HEK293T (cell line): ENCODE data around the gene PCNX3.

Experiments
- CTCF ChIA-PET: fragments of 350-600 bp; formaldehyde crosslinking; extraction: SDS; loops from one replicate; lab custom pipeline; 2021; ENCODE audit warnings: antibody characterized with exemption, inconsistent platforms; lab: Yijun Ruan, JAX
- POLR2A ChIA-PET: fragments of 350-600 bp; formaldehyde crosslinking; extraction: SDS; loops from one replicate; lab custom pipeline; 2020; ENCODE audit warnings: antibody characterized with exemption, inconsistent platforms; lab: Yijun Ruan, JAX
- DNase-seq: peaks from one replicate; pipeline ENCODE4 v3.0.0; 2012; ENCODE audit warnings: mixed read lengths; ENCODE audit errors: extremely low spot score
- ARNT ChIP-seq: fragments of 450-650 bp; IDR thresholded peaks from 2 replicates; pipeline ENCODE4 v1.6.1; 2017; ENCODE audit warnings: mild to moderate bottlenecking
- BHLHE40 ChIP-seq: fragments of 450-650 bp; IDR thresholded peaks from 2 replicates; pipeline ENCODE4 v1.6.1; 2016; ENCODE audit warnings: mild to moderate bottlenecking, moderate library complexity, borderline replicate concordance
- CTBP1 ChIP-seq: fragments of 450-650 bp; IDR thresholded peaks from 2 replicates; pipeline ENCODE4 v1.6.1; 2016; ENCODE audit warnings: borderline replicate concordance
- ELF4 ChIP-seq: fragments of 450-650 bp; IDR thresholded peaks from 2 replicates; pipeline ENCODE4 v1.6.1; 2017; ENCODE audit warnings: antibody characterized with exemption
- FOXA1 ChIP-seq: fragments of 450-650 bp; IDR thresholded peaks from 2 replicates; pipeline ENCODE4 v1.6.1; 2016; ENCODE audit warnings: mild to moderate bottlenecking
- FOXK2 ChIP-seq: fragments of 450-650 bp; IDR thresholded peaks from 2 replicates; pipeline ENCODE4 v1.6.1; 2016; ENCODE audit warnings: mild to moderate bottlenecking
- FOXM1 ChIP-seq: fragments of 450-650 bp; IDR thresholded peaks from 2 replicates; pipeline ENCODE4 v1.6.1; 2017; ENCODE audit warnings: mild to moderate bottlenecking, borderline replicate concordance
- HDGF ChIP-seq: fragments of 450-650 bp; IDR thresholded peaks from 2 replicates; pipeline ENCODE4 v1.6.1; 2017; ENCODE audit warnings: antibody characterized with exemption, borderline replicate concordance
- L3MBTL2 ChIP-seq: fragments of 450-650 bp; conservative IDR thresholded peaks from 2 replicates; pipeline ENCODE4 v1.6.1; 2016; ENCODE audit warnings: mild to moderate bottlenecking
- LEF1 ChIP-seq: fragments of 450-650 bp; IDR thresholded peaks from 2 replicates; pipeline ENCODE4 v1.6.1; 2017; ENCODE audit warnings: mild to moderate bottlenecking, borderline replicate concordance
- NFRKB ChIP-seq: fragments of 450-650 bp; IDR thresholded peaks from 2 replicates; pipeline ENCODE4 v1.6.1; 2016; ENCODE audit warnings: mild to moderate bottlenecking, moderate library complexity
- SP1 ChIP-seq: fragments of 450-650 bp; IDR thresholded peaks from 2 replicates; pipeline ENCODE4 v1.6.1; 2017
- SUZ12 ChIP-seq: fragments of 450-650 bp; IDR thresholded peaks from 2 replicates; pipeline ENCODE4 v1.6.1; 2016; ENCODE audit warnings: mild to moderate bottlenecking
- TARDBP ChIP-seq: fragments of 450-650 bp; IDR thresholded peaks from 2 replicates; pipeline ENCODE4 v1.6.1; 2016
- ZNF384 ChIP-seq: fragments of 450-650 bp; IDR thresholded peaks from 2 replicates; pipeline ENCODE4 v1.6.1; 2016
- TF ChIP-seq, protein P1 (sequence below): fragments of 450-650 bp; IDR thresholded peaks from 2 replicates; pipeline ENCODE4 v1.6.1; 2016

Gene PCNX3

DNA sequence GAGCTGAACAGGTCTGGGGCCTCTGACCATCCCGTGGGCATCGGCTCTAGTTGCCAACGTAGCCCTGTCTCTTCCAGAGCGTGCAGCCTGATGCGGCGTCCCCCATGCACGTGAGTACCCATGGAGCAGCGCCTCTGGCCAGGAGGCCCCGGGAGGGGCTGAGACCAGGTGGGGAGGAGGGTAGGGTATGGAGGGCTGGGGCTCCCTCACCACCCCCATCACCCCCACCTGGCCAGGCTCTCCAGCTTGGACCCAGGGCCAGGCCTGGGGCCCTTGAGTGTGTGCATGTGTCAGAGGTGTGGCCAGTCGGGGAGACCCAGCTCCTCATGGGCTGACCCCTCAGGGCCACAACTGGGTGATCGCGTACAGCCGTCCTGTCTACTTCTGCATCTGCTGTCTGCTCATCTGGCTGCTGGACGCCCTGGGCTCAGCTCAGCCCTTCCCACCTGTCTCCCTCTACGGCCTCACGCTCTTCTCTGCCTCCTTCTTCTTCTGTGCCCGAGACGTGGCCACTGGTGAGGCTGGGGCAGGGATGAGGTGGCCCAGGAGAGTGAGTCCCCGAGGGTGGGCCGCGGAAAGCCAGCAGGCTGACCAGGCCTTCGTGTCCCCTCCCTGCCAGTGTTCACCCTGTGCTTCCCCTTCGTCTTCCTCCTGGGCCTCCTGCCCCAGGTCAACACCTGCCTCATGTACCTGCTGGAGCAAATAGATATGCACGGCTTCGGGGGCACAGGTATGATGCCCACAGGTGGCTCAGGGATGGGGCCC, 8.5 kb downstream of the PCNX3 start:
- POLR2A ChIA-PET, result interaction anchor here (1.1 to 1.9 kb wide), 2 partner anchors 9 to 14 kb away, joined by 3 to 7 read pairs; partner anchors contain the start of gene SIPA1
- CTCF ChIA-PET, result no interaction called here
- no peak for DNase-seq
- TF ChIP-seq L3MBTL2, result no peak
- no peak for TF ChIP-seq ELF4
- TF ChIP-seq, protein P1, sequence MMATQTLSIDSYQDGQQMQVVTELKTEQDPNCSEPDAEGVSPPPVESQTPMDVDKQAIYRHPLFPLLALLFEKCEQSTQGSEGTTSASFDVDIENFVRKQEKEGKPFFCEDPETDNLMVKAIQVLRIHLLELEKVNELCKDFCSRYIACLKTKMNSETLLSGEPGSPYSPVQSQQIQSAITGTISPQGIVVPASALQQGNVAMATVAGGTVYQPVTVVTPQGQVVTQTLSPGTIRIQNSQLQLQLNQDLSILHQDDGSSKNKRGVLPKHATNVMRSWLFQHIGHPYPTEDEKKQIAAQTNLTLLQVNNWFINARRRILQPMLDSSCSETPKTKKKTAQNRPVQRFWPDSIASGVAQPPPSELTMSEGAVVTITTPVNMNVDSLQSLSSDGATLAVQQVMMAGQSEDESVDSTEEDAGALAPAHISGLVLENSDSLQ, result no peak
- no peak for TF ChIP-seq HDGF
- no peak for TF ChIP-seq LEF1
- TF ChIP-seq SP1, result no peak
- TF ChIP-seq TARDBP, result no peak
- TF ChIP-seq ARNT, result no peak
- TF ChIP-seq FOXK2, result no peak
- TF ChIP-seq FOXA1, result no peak
- TF ChIP-seq CTBP1, result no peak
- no peak for TF ChIP-seq SUZ12
- no peak for TF ChIP-seq NFRKB
- no peak for TF ChIP-seq BHLHE40
- no peak for TF ChIP-seq FOXM1
- no peak for TF ChIP-seq ZNF384

DNA sequence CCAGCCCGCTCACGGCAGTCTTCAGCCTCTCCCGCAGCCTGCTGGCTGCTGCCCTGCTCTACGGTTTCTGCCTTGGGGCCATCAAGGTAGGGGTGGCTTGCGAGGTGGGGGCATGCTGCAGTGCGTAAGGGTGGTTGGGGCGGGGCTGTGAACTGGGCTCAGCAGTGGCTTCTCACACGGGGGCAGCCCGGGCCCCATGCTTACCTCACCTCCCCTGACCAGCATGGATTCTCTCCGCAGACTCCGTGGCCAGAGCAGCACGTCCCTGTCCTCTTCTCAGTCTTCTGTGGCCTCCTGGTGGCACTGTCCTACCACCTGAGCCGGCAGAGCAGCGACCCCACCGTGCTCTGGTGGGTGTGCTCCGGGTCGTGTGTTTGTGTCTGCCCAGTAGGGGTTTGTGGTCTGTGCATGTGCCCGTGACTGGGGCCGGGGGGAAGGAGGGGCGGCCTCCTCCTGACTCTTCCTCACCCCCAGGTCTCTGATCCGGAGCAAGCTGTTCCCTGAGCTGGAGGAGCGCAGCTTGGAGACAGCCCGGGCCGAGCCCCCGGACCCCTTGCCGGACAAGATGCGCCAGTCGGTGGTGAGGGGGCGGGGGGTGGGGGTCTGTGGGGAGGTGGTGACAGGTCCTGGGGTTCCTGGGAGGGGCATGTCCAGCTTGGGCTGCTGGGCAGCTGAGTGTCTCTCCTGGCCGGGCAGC, 9.5 kb downstream of the PCNX3 start:
- TF ChIP-seq FOXM1, result no peak
- no peak for TF ChIP-seq ELF4
- TF ChIP-seq LEF1, result no peak
- no peak for TF ChIP-seq ZNF384
- TF ChIP-seq ARNT, result no peak
- TF ChIP-seq L3MBTL2, result no peak
- TF ChIP-seq SP1, result no peak
- TF ChIP-seq, protein P1, result no peak
- TF ChIP-seq FOXK2, result no peak
- TF ChIP-seq FOXA1, result no peak
- no peak for TF ChIP-seq TARDBP
- no peak for TF ChIP-seq SUZ12
- no peak for TF ChIP-seq NFRKB
- TF ChIP-seq HDGF, result no peak

DNA sequence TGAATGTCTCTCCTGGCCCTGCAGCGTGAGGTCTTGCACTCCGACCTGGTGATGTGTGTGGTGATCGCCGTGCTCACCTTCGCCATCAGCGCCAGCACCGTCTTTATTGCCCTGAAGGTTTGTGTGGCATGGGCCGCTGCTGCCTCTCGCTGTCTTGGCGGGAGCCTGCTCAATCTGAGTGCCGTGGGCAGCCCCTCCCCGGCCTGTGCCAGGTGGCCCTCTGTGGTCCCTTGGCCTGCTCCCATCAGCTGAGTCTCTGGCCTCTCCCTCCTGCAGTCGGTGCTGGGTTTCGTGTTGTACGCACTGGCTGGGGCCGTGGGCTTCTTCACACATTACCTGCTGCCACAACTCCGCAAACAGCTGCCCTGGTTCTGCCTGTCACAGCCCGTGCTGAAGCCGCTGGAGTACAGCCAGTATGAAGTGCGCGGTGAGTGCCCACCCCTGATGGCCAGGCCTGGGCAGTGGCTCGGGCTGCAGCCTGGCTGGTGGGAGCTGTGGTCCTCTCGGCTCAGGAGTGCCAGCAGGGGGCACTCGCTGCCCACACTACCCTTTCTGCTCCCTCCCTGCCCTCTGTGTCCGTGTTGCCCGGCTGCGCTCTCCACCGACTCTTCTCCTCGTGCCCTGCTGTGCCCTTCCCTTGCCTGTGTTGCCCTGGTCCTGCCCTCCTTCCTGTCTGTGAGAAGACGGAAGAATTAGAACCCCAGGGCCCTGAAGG, 10.2 kb downstream of the PCNX3 start:
- DNase-seq, result peak; percentile 54
- CTCF ChIA-PET, result interaction anchor here (0.6 to 1.5 kb wide), 5 partner anchors 8 to 193 kb away, joined by 3 to 6 read pairs (median 5); partner anchors contain the start of gene SIPA1
- no peak for TF ChIP-seq NFRKB
- no peak for TF ChIP-seq FOXA1
- no peak for TF ChIP-seq ELF4
- TF ChIP-seq HDGF, result no peak
- no peak for TF ChIP-seq FOXM1
- POLR2A ChIA-PET, result interaction anchor here (0.8 to 2.3 kb wide), 4 partner anchors 10 to 95 kb away, joined by 3 to 7 read pairs (median 4); partner anchors contain the start of genes PCNX3, RELA, RNASEH2C and SIPA1

More for the DNA sequence above, 9.5 kb downstream of the PCNX3 start:
- POLR2A ChIA-PET, result interaction anchor here (2.3 kb wide), 1 partner anchor 13 kb away, joined by 7 read pairs; the partner anchor contains the start of gene SIPA1
- no peak for DNase-seq
- CTCF ChIA-PET, result interaction anchor here (0.8 to 1.5 kb wide), 4 partner anchors 8 to 194 kb away, joined by 3 to 6 read pairs (median 4); partner anchors contain the start of gene SIPA1

DNA sequence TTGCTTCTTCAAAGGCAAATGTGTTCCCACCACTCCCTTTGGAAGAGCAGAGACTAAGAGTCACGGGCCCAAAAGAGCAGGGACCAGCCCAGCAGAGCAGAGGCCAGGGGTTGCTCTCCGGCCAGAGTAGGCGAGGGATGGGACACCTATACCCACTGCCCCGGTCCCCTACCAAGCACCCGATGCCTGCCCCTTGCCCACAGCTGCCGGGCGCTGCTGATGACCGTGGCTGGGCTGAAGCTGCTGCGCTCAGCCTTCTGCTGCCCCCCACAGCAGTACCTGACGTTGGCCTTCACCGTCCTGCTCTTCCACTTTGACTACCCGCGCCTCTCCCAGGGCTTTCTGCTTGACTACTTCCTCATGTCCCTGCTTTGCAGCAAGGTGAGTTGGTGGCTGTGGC, 11.6 kb downstream of the PCNX3 start:
- CTCF ChIA-PET, result interaction anchor here (0.6 kb wide), 1 partner anchor 153 kb away, joined by 3 read pairs; no protein-coding TSS in a partner anchor
- DNase-seq, result no peak
- POLR2A ChIA-PET, result interaction anchor here (1.0 to 2.3 kb wide), 3 partner anchors 11 to 262 kb away, joined by 3 to 7 read pairs (median 3); partner anchors contain the start of gene SIPA1
- TF ChIP-seq L3MBTL2, result no peak
- no peak for TF ChIP-seq HDGF
- TF ChIP-seq CTBP1, result no peak
- TF ChIP-seq FOXA1, result no peak
- TF ChIP-seq ZNF384, result no peak
- TF ChIP-seq SUZ12, result no peak
- TF ChIP-seq ARNT, result no peak
- TF ChIP-seq, protein P1, result no peak
- TF ChIP-seq TARDBP, result no peak
- TF ChIP-seq BHLHE40, result no peak
- TF ChIP-seq ELF4, result no peak
- TF ChIP-seq FOXK2, result no peak
- no peak for TF ChIP-seq NFRKB
- no peak for TF ChIP-seq SP1
- no peak for TF ChIP-seq FOXM1
- no peak for TF ChIP-seq LEF1

DNA sequence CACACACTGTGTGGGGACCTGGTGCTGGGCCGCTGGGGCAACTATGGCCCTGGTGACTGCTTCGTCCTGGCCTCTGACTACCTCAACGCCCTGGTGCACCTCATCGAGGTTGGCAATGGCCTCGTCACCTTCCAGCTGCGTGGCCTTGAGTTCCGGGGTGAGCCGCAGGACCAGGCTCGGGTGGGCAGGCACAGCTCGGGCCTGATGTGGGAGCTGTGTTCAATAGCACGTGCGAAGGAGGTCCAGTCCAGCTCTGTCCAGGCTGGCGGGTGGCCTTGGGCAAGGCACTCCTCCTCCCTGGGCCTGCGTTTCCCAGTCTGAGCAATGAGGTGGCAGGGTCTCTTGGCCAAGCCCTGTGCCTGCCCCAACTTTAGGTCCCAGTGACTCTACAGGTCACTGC, 14.0 kb downstream of the PCNX3 start:
- ChIA-PET POLR2A (interaction anchor here (0.6 to 1.3 kb wide), 2 partner anchors 8 to 14 kb away, joined by 3 to 4 read pairs; partner anchors contain the start of genes PCNX3 and SIPA1), CTCF (no interaction called here)
- TF ChIP-seq LEF1 (no peak), L3MBTL2 (no peak), SUZ12 (no peak), FOXA1 (no peak), HDGF (no peak), SP1 (no peak), ZNF384 (no peak), ARNT (no peak), FOXM1 (no peak)
- TF ChIP-seq, protein P1, result no peak
- no peak for DNase-seq
